ENCODE results near the gene FNDC3B. TPM values are rescaled to one million over a fixed set of nuclear protein-coding genes. Genes with fewer than 3 reads are reported as not detected.

FNDC3B gene
- total RNA-seq, 4 donors from 2014 or later: 114 to 217 (median 164) TPM

- ATAC-seq (ENCODE audit: low FRiP score): no peak
- DNase-seq (ENCODE audit: low spot score): no peak
- TF ChIP-seq CTCF (IDR thresholded peaks at IDR 0.05): no peak
These were observed 75.7 kb downstream of the FNDC3B start for GRCh38 chr3:172115059-172115458.

- ATAC-seq (ENCODE audit: low FRiP score) (no peak), DNase-seq (ENCODE audit: low spot score) (no peak)
- no peak for TF ChIP-seq CTCF (IDR thresholded peaks at IDR 0.05)
These were observed 76.4 kb downstream of the FNDC3B start for GRCh38 chr3:172115787-172116186.

GRCh38 chr3:172118019-172118418 lies 78.6 kb downstream of the FNDC3B start:
- ATAC-seq (ENCODE audit: low FRiP score) (no peak), DNase-seq (ENCODE audit: low spot score) (no peak)
- no peak for TF ChIP-seq CTCF (IDR thresholded peaks at IDR 0.05)

GRCh38 chr3:172119266-172119969 lies 80.0 kb downstream of the FNDC3B start:
- no peak for ATAC-seq (ENCODE audit: low FRiP score)

GRCh38 chr3:172120912-172121311 lies 81.5 kb downstream of the FNDC3B start:
- ATAC-seq (ENCODE audit: low FRiP score): no peak
- TF ChIP-seq CTCF (IDR thresholded peaks at IDR 0.05): no peak
- DNase-seq (ENCODE audit: low spot score): no peak

More at GRCh38 chr3:172119266-172119969, 80.0 kb downstream of the FNDC3B start:
- DNase-seq (ENCODE audit: low spot score): no peak
- TF ChIP-seq CTCF (IDR thresholded peaks at IDR 0.05): no peak

- DNase-seq (ENCODE audit: low spot score) (no peak), ATAC-seq (ENCODE audit: low FRiP score) (no peak)
- no peak for TF ChIP-seq CTCF (IDR thresholded peaks at IDR 0.05)
These were observed 82.6 kb downstream of the FNDC3B start for GRCh38 chr3:172121981-172122380.

- DNase-seq (ENCODE audit: low spot score) (no peak), ATAC-seq (ENCODE audit: low FRiP score) (no peak)
- no peak for TF ChIP-seq CTCF (IDR thresholded peaks at IDR 0.05)
These were observed 84.9 kb downstream of the FNDC3B start for GRCh38 chr3:172124271-172124670.

Data from omental fat pad (tissue), 4 donors.